ENCODE results near the gene PDE3B.
A peak's percentile ranks its signal among the peaks of the same experiment; 100 is the strongest.

The PDE3B gene

GRCh38 chr11:14886513-14886912 is 242.9 kb downstream of the PDE3B start:
- DNase-seq (ENCODE audit: low read depth), result no peak

GRCh38 chr11:14891143-14892035 is 247.8 kb downstream of the PDE3B start:
- DNase-seq (ENCODE audit: low read depth), result peak; percentile 57

- DNase-seq (ENCODE audit: low read depth), result peak; percentile 94
Measured at GRCh38 chr11:14892036-14892556, 248.5 kb downstream of the PDE3B start, which contains the start of gene CYP2R1. Gene CYP2R1 (minus strand): TSS chr11:14892231. CDS start chr11:14892205, 26 bp downstream.

GRCh38 chr11:14892577-14892976 is 249.0 kb downstream of the PDE3B start:
- no peak for DNase-seq (ENCODE audit: low read depth)

- no peak for DNase-seq (ENCODE audit: low read depth)
Measured at GRCh38 chr11:14894657-14895598, 251.3 kb downstream of the PDE3B start.

- DNase-seq (ENCODE audit: low read depth), result no peak
Measured at GRCh38 chr11:14898355-14898754, 254.8 kb downstream of the PDE3B start.

GRCh38 chr11:14898906-14899305 is 255.3 kb downstream of the PDE3B start:
- DNase-seq (ENCODE audit: low read depth), result no peak

GRCh38 chr11:14902650-14903350 is 259.2 kb downstream of the PDE3B start:
- DNase-seq (ENCODE audit: low read depth), result no peak

GRCh38 chr11:14904745-14905103 is 261.1 kb downstream of the PDE3B start:
- DNase-seq (ENCODE audit: low read depth), result no peak

GRCh38 chr11:14905104-14906033 is 261.8 kb downstream of the PDE3B start:
- no peak for DNase-seq (ENCODE audit: low read depth)

- DNase-seq (ENCODE audit: low read depth), result no peak
Measured at GRCh38 chr11:14906578-14906977, 263.0 kb downstream of the PDE3B start.

GRCh38 chr11:14906993-14907392 is 263.4 kb downstream of the PDE3B start:
- no peak for DNase-seq (ENCODE audit: low read depth)

GRCh38 chr11:14907411-14908213 is 264.0 kb downstream of the PDE3B start:
- no peak for DNase-seq (ENCODE audit: low read depth)

- no peak for DNase-seq (ENCODE audit: low read depth)
Measured at GRCh38 chr11:14908214-14908880, 264.7 kb downstream of the PDE3B start.

- DNase-seq (ENCODE audit: low read depth), result no peak
Measured at GRCh38 chr11:14914536-14914935, 270.9 kb downstream of the PDE3B start.

- no peak for DNase-seq (ENCODE audit: low read depth)
Measured at GRCh38 chr11:14916403-14916802, 272.8 kb downstream of the PDE3B start.

Data from HS-27A (cell line).